Peyer's patch (tissue), 4 donors: ENCODE results near the gene YIPF3.

Experiments used
- POLR2A ChIP-seq, 2 donors: fragments of 450-650 bp; IDR thresholded peaks; one replicate each; pipeline ENCODE4 v1.5.1; 2017; ENCODE audit warnings: antibody characterized with exemption in 2 of 2, mild to moderate bottlenecking in 2 of 2, moderate library complexity in 2 of 2
- TF ChIP-seq, protein P1 (sequence below), 6 experiments: fragments of 450-650 bp in 4 of 6; fragments of 200-600 bp in 2 of 6; sonication (generic) in 1 of 6; IDR thresholded peaks; one replicate each; pipeline ENCODE4 v1.5.1; 2017 to 2019; ENCODE audit warnings: antibody characterized with exemption in 6 of 6, mild to moderate bottlenecking in 3 of 6, moderate library complexity in 1 of 6

DNA sequence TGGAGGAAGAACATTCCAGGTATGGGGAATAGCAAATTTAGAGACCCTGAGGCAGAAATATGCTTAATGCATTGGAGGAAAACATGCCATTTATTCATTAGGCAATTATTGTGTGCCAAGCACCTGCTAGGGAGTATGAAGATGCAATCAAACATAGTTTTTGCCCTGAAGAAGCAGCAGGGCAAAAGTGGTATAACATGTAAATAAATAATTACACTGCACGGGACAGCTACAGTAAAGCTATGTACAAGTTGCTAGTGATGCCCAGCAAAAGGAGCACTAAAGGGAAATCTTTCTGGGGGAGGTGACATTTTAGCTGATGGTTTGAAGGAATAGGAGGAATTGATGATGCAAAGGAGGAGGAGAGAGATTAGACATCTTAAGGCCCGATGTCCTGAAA lies 40.0 kb downstream of the YIPF3 start:
- no peak for TF ChIP-seq POLR2A (IDR thresholded peaks at IDR 0.05)
- TF ChIP-seq, protein P1, sequence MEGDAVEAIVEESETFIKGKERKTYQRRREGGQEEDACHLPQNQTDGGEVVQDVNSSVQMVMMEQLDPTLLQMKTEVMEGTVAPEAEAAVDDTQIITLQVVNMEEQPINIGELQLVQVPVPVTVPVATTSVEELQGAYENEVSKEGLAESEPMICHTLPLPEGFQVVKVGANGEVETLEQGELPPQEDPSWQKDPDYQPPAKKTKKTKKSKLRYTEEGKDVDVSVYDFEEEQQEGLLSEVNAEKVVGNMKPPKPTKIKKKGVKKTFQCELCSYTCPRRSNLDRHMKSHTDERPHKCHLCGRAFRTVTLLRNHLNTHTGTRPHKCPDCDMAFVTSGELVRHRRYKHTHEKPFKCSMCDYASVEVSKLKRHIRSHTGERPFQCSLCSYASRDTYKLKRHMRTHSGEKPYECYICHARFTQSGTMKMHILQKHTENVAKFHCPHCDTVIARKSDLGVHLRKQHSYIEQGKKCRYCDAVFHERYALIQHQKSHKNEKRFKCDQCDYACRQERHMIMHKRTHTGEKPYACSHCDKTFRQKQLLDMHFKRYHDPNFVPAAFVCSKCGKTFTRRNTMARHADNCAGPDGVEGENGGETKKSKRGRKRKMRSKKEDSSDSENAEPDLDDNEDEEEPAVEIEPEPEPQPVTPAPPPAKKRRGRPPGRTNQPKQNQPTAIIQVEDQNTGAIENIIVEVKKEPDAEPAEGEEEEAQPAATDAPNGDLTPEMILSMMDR (IDR thresholded peaks at IDR 0.05): no peak
